HG02798 (cell line): ENCODE measurements around the gene IRF2.
A peak's percentile ranks its signal among the peaks of the same experiment; 100 is the strongest.

ENCODE experiments used
- ATAC-seq: cut with Tn5 transposase; IDR thresholded peaks from one replicate; pipeline ENCODE4 v1.9.1; 2021; ENCODE audit warnings: mild to moderate bottlenecking; ENCODE audit not compliant: unreplicated experiment, poor library complexity

Gene IRF2

GRCh38 chr4:184452740-184453139 is 21.6 kb downstream of the IRF2 start:
- ATAC-seq = no peak

GRCh38 chr4:184451726-184452125 is 22.6 kb downstream of the IRF2 start:
- no peak for ATAC-seq

GRCh38 chr4:184450743-184451535 is 23.4 kb downstream of the IRF2 start:
- no peak for ATAC-seq

GRCh38 chr4:184450045-184450444 is 24.3 kb downstream of the IRF2 start:
- ATAC-seq = no peak

GRCh38 chr4:184448821-184449220 is 25.5 kb downstream of the IRF2 start:
- peak; percentile 41 for ATAC-seq

- ATAC-seq = no peak
Observed at GRCh38 chr4:184448141-184448540, 26.2 kb downstream of the IRF2 start.

- no peak for ATAC-seq
Observed at GRCh38 chr4:184447664-184448063, 26.7 kb downstream of the IRF2 start.

- no peak for ATAC-seq
Observed at GRCh38 chr4:184446132-184446658, 28.2 kb downstream of the IRF2 start.

- ATAC-seq = peak; percentile 74
Observed at GRCh38 chr4:184444953-184445309, 29.4 kb downstream of the IRF2 start.

GRCh38 chr4:184444215-184444952 is 30.0 kb downstream of the IRF2 start:
- ATAC-seq = no peak

- no peak for ATAC-seq
Observed at GRCh38 chr4:184443318-184443717, 31.0 kb downstream of the IRF2 start.

GRCh38 chr4:184442314-184442635 is 32.1 kb downstream of the IRF2 start:
- no peak for ATAC-seq

GRCh38 chr4:184441461-184442313 is 32.7 kb downstream of the IRF2 start:
- ATAC-seq = no peak

- ATAC-seq = no peak
Observed at GRCh38 chr4:184440595-184441358, 33.6 kb downstream of the IRF2 start.

- ATAC-seq = no peak
Observed at GRCh38 chr4:184439856-184440594, 34.3 kb downstream of the IRF2 start.

GRCh38 chr4:184439386-184439785 is 35.0 kb downstream of the IRF2 start:
- ATAC-seq = no peak

- ATAC-seq = no peak
Observed at GRCh38 chr4:184438375-184438774, 36.0 kb downstream of the IRF2 start.

- peak; percentile 31 for ATAC-seq
Observed at GRCh38 chr4:184437565-184438265, 36.6 kb downstream of the IRF2 start.
